Peyer's patch (tissue), 4 donors: ENCODE results near the gene PRKRA. TPM values are rescaled to one million over a fixed set of nuclear protein-coding genes. Genes with fewer than 3 reads are reported as not detected.

Experiments used
- DNase-seq, 3 donors: peaks; one replicate each; pipeline ENCODE4 v3.0.0-alpha.2; 2017 to 2019
- H3K27ac ChIP-seq, 4 donors: fragments of 200-600 bp; sonication (generic); one replicate each; pipeline ENCODE4 v1.5.1; 2016 to 2019
- H3K27me3 ChIP-seq, 2 donors: fragments of 200-600 bp; sonication (generic); one replicate each; pipeline ENCODE4 v1.5.1; 2019
- H3K36me3 ChIP-seq, 3 donors: fragments of 200-600 bp; sonication (generic); one replicate each; pipeline ENCODE4 v1.5.1; 2016 to 2019
- H3K4me1 ChIP-seq, 4 donors: fragments of 200-600 bp; sonication (generic); one replicate each; pipeline ENCODE4 v1.5.1; 2016 to 2019
- H3K4me3 ChIP-seq, 4 donors: fragments of 200-600 bp; sonication (generic); 1 replicate in 3 of 4; 2 replicates in 1 of 4; pipeline ENCODE4 v1.5.1; 2016 to 2019; ENCODE audit warnings: mild to moderate bottlenecking in 1 of 4
- H3K9me3 ChIP-seq, 4 donors: fragments of 200-600 bp; sonication (generic); one replicate each; pipeline ENCODE4 v1.5.1; 2016 to 2019; ENCODE audit warnings: mild to moderate bottlenecking in 1 of 4
- CTCF ChIP-seq, 6 experiments: fragments of 450-650 bp in 4 of 6; fragments of 200-600 bp in 2 of 6; sonication (generic) in 1 of 6; IDR thresholded peaks; one replicate each; pipeline ENCODE4 v1.5.1; 2017 to 2019; ENCODE audit warnings: antibody characterized with exemption in 6 of 6, mild to moderate bottlenecking in 3 of 6, moderate library complexity in 1 of 6
- POLR2A ChIP-seq, 2 donors: fragments of 450-650 bp; IDR thresholded peaks; one replicate each; pipeline ENCODE4 v1.5.1; 2017; ENCODE audit warnings: antibody characterized with exemption in 2 of 2, mild to moderate bottlenecking in 2 of 2, moderate library complexity in 2 of 2
- total RNA-seq, 4 donors: library from RNA; depleted of rRNA; stranded (reverse); fragments of >200 nt; gene quantifications; one replicate each; pipeline ENCODE4 v1.1.0, GENCODE V29; 2016

Gene PRKRA
- total RNA-seq, 4 donors from 2014 or later, result 22.4 to 54.9 (median 34.5) TPM

DNA sequence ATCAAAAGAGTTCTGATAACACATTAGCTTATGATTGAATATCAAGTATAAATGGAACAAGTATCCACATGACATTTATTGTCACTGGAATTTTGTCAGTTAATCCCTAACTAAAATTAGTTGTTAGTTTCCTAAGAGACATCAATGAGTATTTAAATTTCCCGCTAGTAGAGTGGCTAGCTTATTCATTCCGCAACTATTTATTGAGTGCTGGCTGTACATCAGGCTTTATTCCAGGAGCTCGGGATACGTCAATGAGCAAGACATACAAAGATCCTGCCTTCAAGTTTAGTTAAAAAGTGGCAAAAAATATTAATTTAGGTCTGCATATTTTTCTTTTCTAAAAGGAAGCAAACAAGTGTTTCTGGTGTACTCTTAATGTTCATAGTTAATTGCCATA, 59.3 kb downstream of the PRKRA start:
- no peak for DNase-seq

GRCh38 chr2:178388287-178388686, 62.7 kb downstream of the PRKRA start:
- Histone ChIP-seq H3K27me3 (no peaks in the 10 kb centered on the region), H3K4me3 (no peak overlapping the region), H3K27ac (no peak overlapping the region), H3K4me1 (no peaks in the 10 kb centered on the region), H3K36me3 (peaks cover 0 to 31% (median 0%) of the 10 kb centered on the region in 3 donors), H3K9me3 (no peaks in the 10 kb centered on the region)
- no peak for DNase-seq
- TF ChIP-seq POLR2A (IDR thresholded peaks at IDR 0.05), result no peak
- no peak for TF ChIP-seq CTCF (IDR thresholded peaks at IDR 0.05)

More for the DNA sequence above, 59.3 kb downstream of the PRKRA start:
- Histone ChIP-seq H3K27me3 (no peaks in the 10 kb centered on the region), H3K27ac (no peak overlapping the region), H3K4me3 (no peak overlapping the region), H3K9me3 (no peaks in the 10 kb centered on the region), H3K4me1 (no peaks in the 10 kb centered on the region), H3K36me3 (peaks cover 0 to 24% (median 0%) of the 10 kb centered on the region in 3 donors)
- TF ChIP-seq POLR2A (IDR thresholded peaks at IDR 0.05) (no peak), CTCF (IDR thresholded peaks at IDR 0.05) (no peak)

DNA sequence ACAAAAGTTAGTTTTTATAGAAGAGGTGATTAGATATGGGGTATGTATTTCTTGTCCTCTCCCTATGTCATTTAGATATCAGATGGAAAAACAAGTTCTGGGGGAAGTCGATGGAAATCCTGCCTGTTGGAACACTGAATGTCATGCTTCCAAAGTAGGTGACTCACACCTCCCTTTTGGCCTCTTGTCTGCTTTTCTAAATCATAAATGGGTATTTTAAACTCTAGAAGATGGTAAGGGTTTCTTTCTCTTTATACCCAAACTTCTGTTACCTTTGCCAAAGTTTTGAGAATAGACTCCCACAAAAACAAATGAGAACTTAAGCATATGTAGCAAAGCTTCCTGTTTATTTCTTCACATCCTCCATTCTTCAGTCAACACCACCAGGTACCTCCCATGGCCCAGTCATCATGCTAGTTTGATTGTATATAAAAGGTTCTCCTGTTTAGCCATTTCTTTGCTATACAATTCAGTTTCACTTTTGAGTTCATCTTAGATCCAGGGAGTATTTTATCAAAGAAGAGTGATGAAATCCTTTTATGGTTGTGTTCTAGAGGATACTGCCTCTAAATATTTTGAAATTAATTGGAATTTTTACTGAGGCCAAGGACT, 63.9 kb downstream of the PRKRA start:
- H3K4me3 ChIP-seq, result no peak overlapping the region
- no peaks in the 10 kb centered on the region for H3K9me3 ChIP-seq
- no peak for DNase-seq
- no peak for TF ChIP-seq CTCF (IDR thresholded peaks at IDR 0.05)
- TF ChIP-seq POLR2A (IDR thresholded peaks at IDR 0.05), result no peak
- no peaks in the 10 kb centered on the region for H3K27me3 ChIP-seq
- peaks cover 0 to 36% (median 0%) of the 10 kb centered on the region in 3 donors for H3K36me3 ChIP-seq
- no peaks in the 10 kb centered on the region for H3K4me1 ChIP-seq
- no peak overlapping the region for H3K27ac ChIP-seq

DNA sequence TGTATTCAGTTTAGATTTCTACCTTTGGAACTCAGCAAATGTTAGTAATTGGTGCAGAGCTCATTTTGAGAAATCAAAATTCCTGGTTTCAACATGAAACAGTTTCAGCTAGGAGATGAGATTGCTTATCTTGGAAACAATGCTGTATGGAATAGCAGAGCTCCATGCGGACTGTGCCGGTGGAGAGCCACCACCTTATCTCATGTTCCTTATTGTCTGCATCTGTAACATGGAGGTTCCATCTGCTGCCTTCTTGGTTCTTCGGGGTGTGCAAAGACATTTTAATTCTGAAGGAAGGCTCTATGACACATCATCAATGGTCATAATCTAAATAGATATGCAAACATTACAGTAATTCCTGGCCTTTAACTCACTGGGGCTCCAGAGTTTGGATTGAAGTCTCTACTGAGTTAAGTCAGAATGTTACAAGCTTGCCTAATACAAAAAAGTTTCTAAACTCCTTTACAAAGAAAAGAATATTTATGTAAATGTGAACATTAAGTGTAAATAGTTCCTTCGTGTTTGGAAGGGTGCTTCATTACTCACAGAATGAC, 65.3 kb downstream of the PRKRA start:
- H3K36me3 ChIP-seq, result peaks cover 0 to 32% (median 0%) of the 10 kb centered on the region in 3 donors
- H3K4me3 ChIP-seq, result no peak overlapping the region
- H3K27me3 ChIP-seq, result no peaks in the 10 kb centered on the region
- TF ChIP-seq CTCF (IDR thresholded peaks at IDR 0.05) (no peak), POLR2A (IDR thresholded peaks at IDR 0.05) (no peak)
- no peaks in the 10 kb centered on the region for H3K9me3 ChIP-seq
- no peak overlapping the region for H3K27ac ChIP-seq
- no peak for DNase-seq
- H3K4me1 ChIP-seq, result no peaks in the 10 kb centered on the region

GRCh38 chr2:178383718-178384117, 67.3 kb downstream of the PRKRA start:
- no peak overlapping the region for H3K27ac ChIP-seq
- no peak for DNase-seq
- H3K4me3 ChIP-seq, result no peak overlapping the region
- no peaks in the 10 kb centered on the region for H3K4me1 ChIP-seq
- H3K27me3 ChIP-seq, result no peaks in the 10 kb centered on the region
- H3K9me3 ChIP-seq, result no peaks in the 10 kb centered on the region
- TF ChIP-seq CTCF (IDR thresholded peaks at IDR 0.05) (no peak), POLR2A (IDR thresholded peaks at IDR 0.05) (no peak)
- peaks cover 0 to 25% (median 0%) of the 10 kb centered on the region in 3 donors for H3K36me3 ChIP-seq

Other genes starting within 250 kb of the PRKRA start
- 1 to 10 TPM in 3 of 4 donors, not detected in 1; 1.7 to 3.1 (median 1.8) TPM for gene PJVK, start 203 bp upstream of the PRKRA start, total RNA-seq
- 1 to 10 TPM in 2 of 4 donors, under 1 TPM in 2; 0.53 to 5.3 (median 1.0) TPM for gene FKBP7, start 27.4 kb upstream of the PRKRA start, total RNA-seq
- gene PLEKHA3, start 29.3 kb upstream of the PRKRA start, total RNA-seq, result 10 to 100 TPM in 1 of 4 donors, 1 to 10 TPM in 3; 7.4 to 13.3 (median 8.6) TPM